GM18520 (cell line): Measurements from ENCODE around the gene WWOX.

ENCODE experiments used
- ATAC-seq: cut with Tn5 transposase; IDR thresholded peaks from one replicate; pipeline ENCODE4 v1.9.1; 2021; ENCODE audit not compliant: unreplicated experiment

The WWOX gene

GRCh38 chr16:78140818-78141466 is 41.5 kb downstream of the WWOX start:
- no peak for ATAC-seq

- no peak for ATAC-seq
These were observed 43.3 kb downstream of the WWOX start for GRCh38 chr16:78142788-78143187.

DNA sequence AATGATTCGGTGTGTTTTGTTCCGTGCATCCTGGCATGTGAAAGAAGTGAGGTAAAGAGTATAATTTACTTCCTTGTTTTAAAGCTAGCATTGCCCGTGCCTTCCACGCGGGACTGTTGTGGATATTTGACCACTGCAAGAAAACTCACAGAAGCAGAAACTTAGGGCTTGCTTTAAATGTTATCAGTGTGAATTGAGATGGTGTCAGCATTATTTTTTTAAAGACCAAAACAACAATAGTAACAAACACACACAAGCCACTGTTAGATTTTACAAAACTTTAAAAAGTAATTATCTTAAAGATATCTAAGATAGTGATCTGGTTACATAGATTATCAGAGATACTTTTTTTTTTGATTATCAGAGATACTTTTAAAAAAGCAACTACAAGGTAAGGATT is 47.4 kb downstream of the WWOX start:
- ATAC-seq: no peak

GRCh38 chr16:78147911-78148401 is 48.5 kb downstream of the WWOX start:
- ATAC-seq: no peak

GRCh38 chr16:78150233-78150632 is 50.8 kb downstream of the WWOX start:
- ATAC-seq: no peak

DNA sequence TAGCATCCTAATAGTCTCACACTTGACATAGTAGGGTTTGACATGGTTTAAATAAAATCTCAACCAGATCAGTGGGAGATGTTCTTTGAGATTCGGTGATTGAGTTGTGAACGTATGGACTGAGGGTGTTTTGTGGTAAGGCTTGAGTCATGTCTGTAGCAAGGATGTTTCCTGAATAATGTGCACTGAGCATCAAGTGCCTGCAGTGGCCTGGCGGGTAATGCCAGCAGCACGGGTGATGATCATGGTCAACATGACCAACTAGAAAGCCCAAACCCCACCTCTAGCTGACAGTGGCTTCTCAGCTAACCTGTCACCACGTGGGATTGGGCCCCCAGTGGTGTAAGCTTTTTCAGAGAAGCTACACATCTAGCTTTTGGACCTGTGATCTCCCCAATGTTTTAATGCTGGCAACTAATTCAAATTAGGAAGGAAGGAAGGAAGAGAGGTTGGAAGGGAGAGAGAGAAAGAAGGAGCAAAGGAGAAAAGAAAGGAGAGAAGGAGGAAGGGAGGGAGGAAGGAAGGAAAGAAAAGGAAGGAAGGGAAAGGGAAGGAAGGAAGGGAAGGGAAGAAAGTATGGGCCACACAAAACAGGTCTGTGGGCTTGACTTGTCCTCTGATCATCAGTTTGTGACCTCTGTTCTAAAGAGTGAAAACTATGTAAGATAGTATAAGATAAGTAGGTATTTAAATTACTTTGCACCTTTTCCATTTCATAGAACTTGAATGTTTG is 55.4 kb downstream of the WWOX start:
- no peak for ATAC-seq

- ATAC-seq: no peak
These were observed 56.4 kb downstream of the WWOX start for GRCh38 chr16:78155791-78156345.

GRCh38 chr16:78161023-78161729 is 61.7 kb downstream of the WWOX start:
- no peak for ATAC-seq

DNA sequence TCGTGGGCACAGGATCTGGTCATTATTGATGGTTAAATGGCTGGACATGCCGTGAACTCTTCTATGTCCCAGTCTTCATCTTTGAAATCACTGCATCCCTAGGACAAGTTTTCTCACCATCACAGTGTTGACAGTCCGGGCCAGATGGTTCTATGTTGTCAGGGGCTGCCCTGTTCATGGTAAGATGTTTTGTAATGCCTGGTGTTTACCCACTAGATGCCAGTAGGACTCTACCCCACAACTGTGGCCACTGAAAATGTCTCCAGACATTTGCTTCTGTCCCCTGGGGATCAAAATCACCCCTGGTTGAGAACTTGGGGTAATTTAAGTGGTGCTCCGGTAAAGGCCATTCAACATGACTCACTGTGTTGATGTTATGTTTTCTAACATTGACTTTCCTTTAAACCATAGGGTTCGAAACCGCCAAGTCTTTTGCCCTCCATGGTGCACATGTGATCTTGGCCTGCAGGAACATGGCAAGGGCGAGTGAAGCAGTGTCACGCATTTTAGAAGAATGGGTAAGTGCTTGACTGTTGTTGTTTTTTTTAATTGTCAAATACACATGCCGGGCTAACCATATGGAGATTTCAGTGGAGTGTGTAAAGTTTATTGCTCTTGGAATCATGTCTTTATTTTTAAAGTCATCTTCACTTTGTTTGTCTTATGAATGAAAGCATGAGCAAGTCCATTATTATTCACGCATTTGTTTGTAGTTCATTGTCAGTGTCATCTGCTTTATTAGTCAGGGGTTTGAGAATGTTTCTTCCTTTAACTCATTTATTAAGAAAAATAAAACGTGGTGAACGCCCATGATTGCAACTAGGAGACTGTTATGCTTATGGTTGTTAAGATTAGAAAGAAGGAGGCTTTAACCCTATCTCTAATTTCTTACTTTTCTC is 64.6 kb downstream of the WWOX start:
- no peak for ATAC-seq

GRCh38 chr16:78170494-78170933 is 71.1 kb downstream of the WWOX start:
- no peak for ATAC-seq

- no peak for ATAC-seq
These were observed 75.8 kb downstream of the WWOX start for GRCh38 chr16:78175287-78175686.

DNA sequence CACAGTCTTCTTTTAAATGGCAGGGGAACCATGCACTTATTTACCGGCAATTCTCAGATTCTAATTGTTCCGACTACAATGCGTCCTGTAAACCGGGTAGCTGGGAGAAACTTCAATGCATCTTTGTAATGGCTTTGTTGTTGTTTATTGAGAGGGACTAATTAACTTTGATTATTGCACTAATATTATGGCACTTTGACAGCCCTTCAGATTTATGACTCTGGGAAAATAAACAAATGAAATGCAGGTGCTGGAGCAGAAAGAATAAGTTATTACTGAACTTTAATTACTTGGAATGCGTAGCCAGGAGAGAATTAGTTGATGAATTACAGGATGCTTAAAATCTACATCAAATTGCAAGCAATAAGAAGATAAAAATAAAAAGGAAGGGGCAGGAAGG is 77.0 kb downstream of the WWOX start:
- no peak for ATAC-seq

- no peak for ATAC-seq
These were observed 77.8 kb downstream of the WWOX start for GRCh38 chr16:78177218-78177617.

GRCh38 chr16:78177987-78178386 is 78.5 kb downstream of the WWOX start:
- ATAC-seq: no peak

GRCh38 chr16:78179666-78180065 is 80.2 kb downstream of the WWOX start:
- no peak for ATAC-seq

DNA sequence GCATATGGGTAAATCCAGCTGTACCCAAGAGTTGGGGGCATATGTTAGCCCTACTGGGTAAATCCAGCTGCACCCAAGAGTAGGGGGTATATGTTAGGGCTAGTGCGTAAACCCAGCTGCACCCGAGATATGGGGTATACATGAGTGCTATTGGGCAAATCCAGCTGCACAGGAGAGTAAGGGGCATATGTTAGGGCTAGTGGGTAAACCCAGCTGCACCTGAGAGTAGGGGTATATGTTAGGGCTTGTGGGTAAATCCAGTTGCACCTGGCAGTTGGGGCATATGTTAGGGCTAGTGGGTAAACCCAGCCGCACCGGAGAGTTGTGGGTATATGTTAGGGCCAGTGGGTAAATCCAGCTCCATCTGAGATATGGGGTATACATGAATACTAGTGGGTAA is 80.9 kb downstream of the WWOX start:
- ATAC-seq: no peak

- ATAC-seq: no peak
These were observed 84.2 kb downstream of the WWOX start for GRCh38 chr16:78183437-78184237.

GRCh38 chr16:78184238-78185183 is 85.1 kb downstream of the WWOX start:
- no peak for ATAC-seq

GRCh38 chr16:78189121-78189520 is 89.7 kb downstream of the WWOX start:
- ATAC-seq: no peak
